NK-92 treated with Interleukin-12 subunit alpha and Interleukin-12 subunit beta, amount 100 ng/mL, for 24 hours (cell line): ENCODE data around the gene ADAMTS17.
"Not testable (repeated sequence)": the region's sequence is repeated elsewhere in the genome, so short reads cannot be mapped to it uniquely, and the experiment has no call there.

Experiments
- DNase-seq: peaks from one replicate; lab custom pipeline; 2025; lab: John Stamatoyannopoulos, UW

The ADAMTS17 gene

GRCh38 chr15:100108846-100109245, 232.9 kb downstream of the ADAMTS17 start:
- no peak for DNase-seq

DNA sequence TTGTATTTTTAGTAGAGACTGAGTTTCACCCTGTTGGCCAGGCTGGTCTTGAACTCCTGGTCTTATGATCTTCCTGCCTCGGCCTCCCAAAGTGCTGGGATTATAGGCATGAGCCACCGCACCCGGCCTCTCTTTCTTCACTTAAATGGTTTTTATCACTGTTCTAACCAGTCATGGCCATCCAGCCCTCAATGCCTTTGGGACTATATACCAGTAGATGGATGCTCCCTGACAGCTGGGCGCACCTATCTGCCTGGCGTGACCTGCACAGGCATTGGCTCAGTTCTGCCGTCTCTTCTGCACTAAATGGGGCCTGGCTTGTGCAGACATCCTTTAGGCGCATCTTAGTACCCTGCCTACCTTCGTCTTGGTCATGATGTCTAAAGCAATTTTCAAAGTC, 233.4 kb downstream of the ADAMTS17 start:
- no peak for DNase-seq

DNA sequence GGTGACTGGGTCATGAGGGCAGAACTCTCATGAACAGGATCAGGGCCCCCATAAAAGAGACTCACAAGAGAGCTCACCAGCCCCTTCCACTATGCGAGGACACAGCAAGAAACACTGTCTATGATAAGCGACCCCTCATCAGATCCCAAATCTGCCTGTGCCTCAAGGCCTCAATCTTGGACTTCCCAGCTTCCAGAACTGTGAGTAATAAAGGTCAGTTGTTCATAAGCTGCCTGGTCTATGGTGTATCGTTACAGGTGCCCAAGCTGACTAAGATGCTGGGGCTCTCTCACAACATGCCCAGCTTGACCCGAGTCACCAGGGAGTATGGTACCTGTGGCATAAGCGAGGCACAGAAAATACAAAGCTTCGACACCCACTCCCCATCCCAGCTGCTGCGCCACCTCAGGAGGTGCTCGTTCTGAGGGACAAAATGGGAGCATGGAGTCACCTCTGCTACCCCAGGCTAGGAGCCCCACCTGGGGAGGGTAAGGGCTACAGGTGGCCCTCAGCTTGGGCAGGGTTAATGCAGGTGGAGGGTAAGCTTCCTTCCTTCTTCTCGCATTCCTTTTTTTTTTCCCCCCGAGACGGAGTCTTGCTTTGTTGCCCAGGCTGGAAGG, 234.1 kb downstream of the ADAMTS17 start:
- no peak for DNase-seq

GRCh38 chr15:100107151-100107550, 234.6 kb downstream of the ADAMTS17 start:
- DNase-seq = no peak

DNA sequence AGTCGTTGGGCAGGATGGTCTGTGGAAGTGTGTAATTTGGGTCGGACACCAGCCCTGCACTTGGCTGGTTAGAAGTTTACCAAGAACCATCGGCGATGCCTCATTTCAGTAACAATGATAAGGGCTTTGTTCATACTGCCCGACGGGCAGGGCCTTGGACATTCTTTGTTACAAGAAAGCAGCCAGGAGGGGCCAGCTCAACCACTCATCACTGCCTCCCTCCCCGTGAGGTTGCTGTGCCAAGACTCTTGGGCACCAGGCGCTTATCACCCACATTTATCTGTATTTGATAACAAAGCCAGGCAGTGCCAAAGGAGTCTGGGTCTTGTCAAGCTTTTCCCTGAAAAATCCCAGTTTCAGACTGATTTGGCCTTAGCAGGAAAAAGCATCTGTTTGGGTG, 235.0 kb downstream of the ADAMTS17 start:
- DNase-seq = no peak

DNA sequence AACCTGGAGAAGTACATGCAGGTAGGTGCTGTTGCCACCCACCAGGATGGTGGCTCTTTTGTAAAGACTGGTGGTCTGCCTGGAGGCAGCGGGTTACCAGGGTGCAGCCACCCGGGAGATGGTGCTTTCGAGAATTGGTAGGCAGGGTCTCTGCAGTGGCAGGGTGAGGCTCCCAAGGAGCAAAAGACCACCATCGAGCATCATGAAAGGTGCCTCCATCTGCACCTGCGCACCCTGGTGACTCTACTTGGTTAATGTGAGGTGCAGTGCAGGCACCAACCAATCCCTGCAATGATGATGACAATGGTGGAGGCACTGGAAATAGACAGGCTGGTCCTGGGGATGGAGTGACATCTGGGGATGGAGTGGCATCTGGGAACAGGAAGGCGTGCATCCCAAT, 236.7 kb downstream of the ADAMTS17 start:
- no peak for DNase-seq

DNA sequence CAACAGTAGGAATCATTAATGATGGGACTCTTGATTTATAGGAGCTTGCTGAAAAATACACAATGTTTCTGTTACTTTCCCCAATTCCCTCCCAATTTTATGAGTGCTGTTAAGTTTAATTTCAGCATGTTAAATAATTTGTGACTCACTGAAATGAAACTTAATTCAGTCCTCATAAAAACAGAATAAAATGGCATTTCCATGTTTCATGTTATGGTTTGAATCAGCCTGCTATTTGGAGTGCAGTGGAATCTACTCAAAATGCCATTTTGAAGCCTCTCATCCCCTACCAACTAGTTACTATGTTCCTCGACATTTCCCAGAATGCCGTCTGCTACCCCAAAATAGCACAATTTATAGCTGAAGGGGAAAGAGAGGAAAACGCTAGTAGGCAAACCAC, 237.5 kb downstream of the ADAMTS17 start:
- no peak for DNase-seq

DNA sequence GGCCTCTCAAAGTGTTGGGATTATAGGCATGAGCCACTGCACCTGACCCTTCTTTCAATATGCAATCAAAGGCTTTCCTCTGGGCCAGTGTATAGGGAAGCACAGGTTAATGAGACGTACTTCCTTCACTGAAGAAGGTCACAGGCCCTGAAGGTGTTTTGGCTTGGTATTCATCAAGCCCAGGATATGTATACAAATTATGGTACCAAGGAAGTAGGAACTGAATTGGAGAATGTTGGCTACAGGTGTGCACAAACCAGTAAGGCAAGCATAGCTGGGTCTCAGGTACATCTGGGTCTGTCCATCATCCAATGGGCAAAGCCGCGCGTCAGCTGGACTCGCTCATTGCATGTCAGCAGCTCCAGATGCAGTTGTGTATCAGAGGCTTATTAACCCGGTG, 237.9 kb downstream of the ADAMTS17 start:
- DNase-seq = no peak

DNA sequence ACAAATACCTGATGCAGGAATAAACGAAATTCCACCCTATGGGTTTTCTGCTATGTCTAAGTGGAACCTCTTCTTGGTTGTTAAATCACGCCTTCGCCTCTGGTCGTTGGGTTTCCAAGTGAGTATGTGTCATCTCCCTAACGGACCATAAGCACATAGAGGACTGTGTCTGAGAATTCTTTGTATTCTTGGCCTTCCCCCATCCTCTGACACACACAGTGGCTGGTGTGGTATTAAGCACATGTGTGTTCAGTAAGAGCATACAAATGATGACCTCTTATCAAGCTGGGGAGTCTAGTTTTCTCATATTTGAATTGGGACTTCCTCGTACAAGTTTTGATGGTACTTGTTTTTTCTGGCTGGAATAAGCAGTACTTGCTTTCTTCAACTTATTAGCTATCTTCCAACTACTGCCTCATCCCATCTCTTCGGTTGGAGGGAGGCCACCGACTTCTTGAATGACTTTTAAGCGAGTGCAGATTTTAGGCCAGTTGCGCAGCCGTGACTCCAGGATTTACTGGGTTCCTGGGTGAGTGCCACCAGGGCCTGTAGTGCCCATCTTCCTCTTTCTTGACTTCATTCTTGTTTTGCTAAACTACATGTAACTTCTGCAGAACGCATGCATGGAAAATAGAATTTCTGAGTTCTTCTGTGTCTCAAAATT, 240.2 kb downstream of the ADAMTS17 start:
- DNase-seq = no peak

DNA sequence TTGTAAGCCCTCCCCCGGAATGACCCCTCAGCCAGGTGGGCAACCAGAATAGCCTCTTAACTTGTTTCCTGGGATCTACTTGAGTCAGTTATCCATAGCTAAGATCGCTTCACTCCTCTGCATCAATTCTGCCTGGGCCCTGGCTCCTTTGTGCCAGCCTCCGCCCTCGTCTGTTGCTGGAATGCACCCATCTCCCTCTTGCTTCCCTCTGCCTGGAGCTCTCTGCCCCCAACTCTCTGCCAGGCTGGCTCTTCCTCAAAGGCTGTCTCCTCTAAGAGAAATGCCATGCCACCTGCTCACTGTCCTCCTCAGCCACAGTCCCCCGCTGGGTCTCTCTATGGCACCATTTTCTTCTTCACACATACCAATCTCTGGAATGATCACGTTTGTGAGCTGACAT, 240.8 kb downstream of the ADAMTS17 start:
- no peak for DNase-seq

DNA sequence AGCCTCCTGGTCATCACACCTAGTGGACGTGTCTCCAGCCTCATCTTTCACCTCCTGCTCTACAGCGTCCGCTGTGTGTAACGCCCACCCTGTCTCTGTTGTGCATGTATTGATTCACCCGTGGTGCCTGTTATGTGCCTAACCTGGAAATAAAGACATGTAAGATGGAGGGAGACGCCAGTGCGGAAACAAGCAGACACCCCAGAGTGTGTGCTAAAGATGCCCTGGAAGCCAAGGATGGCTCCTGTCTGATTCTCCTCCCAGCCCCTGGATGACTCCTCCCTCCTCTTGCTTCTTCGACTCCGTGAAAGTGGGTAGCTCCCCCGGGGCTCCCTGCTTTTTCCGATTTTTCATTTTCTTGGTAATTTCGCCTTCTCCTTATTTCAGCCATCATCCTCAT, 241.8 kb downstream of the ADAMTS17 start:
- no peak for DNase-seq

DNA sequence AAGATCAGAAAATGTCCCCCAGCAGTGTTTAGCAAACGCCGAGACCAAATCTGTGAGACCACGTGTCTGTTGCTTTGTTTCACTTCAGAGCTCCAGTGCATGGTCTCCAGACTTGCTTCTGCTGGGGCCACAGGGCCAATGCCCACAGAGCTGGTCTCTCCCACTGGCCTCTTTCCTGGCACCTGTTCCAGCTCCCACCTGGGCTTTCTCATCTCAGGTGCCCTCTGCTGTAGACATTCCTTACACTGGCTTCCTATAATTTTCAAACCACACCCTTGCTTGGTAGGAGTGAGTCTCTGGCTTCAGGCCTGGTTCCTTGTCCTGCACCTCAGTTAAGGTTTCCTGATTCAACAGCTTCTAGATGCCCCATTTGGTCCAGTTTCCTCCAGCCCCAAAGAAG, 243.1 kb downstream of the ADAMTS17 start:
- DNase-seq = no peak

- no peak for DNase-seq
Observed at GRCh38 chr15:100097342-100098127, 244.2 kb downstream of the ADAMTS17 start.

GRCh38 chr15:100096700-100097099, 245.1 kb downstream of the ADAMTS17 start:
- no peak for DNase-seq

DNA sequence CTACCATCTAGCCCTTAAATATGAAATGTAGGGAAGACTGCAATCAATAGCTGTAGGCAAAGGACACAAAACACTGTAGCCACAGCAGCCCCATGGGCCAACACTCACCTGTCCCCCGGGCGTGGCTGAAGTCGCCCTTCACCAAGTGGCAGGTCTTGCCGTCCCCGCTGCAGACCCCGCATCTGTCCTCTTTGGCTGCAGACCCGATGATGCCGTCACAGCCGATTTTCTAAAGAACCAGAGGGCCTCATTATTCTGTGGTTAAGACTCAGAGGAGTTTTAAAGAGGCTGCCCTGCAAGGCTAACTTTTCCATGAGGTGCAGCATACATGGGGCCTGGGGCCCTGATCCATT, 245.6 kb downstream of the ADAMTS17 start:
- DNase-seq = no peak

- DNase-seq = no peak
Observed at GRCh38 chr15:100095541-100096247, 246.1 kb downstream of the ADAMTS17 start.

DNA sequence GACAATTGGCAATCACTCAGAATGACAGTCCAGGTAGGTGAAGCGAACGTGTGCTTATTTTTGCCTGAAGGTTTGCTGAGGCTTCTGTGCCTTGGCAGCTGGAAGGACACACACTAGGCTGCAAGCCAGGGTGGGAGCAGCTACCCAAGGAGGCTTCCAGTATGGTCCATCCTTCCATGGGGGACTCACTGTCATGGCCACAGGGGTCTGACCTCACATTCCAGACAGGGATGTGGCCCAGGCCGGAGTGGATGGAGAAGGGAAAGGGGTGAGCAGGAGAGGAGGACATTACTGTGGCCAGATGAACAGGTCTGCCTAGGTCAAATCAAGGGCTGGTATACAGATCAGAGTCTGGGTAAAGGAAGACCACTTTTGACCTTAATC, 247.7 kb downstream of the ADAMTS17 start:
- DNase-seq = no peak

GRCh38 chr15:100093211-100094126, 248.3 kb downstream of the ADAMTS17 start:
- no peak for DNase-seq

GRCh38 chr15:100092034-100092433, 249.7 kb downstream of the ADAMTS17 start:
- no peak for DNase-seq

DNA sequence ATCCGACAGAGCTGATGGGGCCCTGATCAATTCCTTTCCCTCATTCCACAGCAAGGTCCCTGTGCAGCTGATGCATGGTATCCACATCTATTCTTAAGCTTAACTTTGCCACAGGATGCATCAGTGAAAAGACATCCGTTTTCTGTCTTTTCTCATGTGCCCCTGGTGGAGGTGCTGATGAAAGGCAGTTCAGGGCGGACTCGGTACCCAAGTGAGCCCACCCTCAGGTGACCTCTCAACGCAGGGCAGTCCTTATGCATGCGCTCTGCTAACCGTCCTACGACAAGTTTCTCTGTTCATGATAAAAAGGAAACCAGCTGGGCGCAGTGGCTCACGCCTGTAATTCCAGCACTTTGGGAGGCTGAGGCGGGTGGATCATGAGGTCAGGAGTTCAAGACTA, 251.4 kb downstream of the ADAMTS17 start:
- no peak for DNase-seq

GRCh38 chr15:100084042-100084821, 257.5 kb downstream of the ADAMTS17 start:
- not testable (repeated sequence) for DNase-seq
